HepG2 (cell line): Measurements from ENCODE around the gene ARHGEF10L. TPM values are rescaled to one million over a fixed set of nuclear protein-coding genes. Genes with fewer than 3 reads are reported as not detected.

Experiments
- ATAC-seq: fragments of 200-7000 bp; cut with Tn5 transposase; 3 replicates; pipeline ENCODE4 v1.9.1; 2020; ENCODE audit warnings: mild to moderate bottlenecking, moderate library complexity
- BruUV-seq: library from RNA; stranded (reverse); fragments of 400-500 nt; replicated peaks from 2 replicates; lab custom pipeline; 2021; lab: Mats Ljungman, UMichigan
- CTCF ChIA-PET: fragments of 300-600 bp; formaldehyde crosslinking; extraction: SDS; loops from one replicate; lab custom pipeline; 2021; ENCODE audit warnings: low total read pairs, inconsistent platforms, low intra/inter-chr PET ratio; lab: Yijun Ruan, JAX
- POLR2A ChIA-PET: fragments of 350-600 bp; sonication (Branson Sonifier 250); formaldehyde crosslinking; loops from one replicate; lab custom pipeline; 2020; ENCODE audit warnings: antibody characterized with exemption, inconsistent platforms; lab: Yijun Ruan, JAX
- DNase-seq: peaks from one replicate; pipeline ENCODE4 v3.0.0-alpha.2; 2015; ENCODE audit warnings: low spot score
- FAIRE-seq: peaks from 3 replicates; lab custom pipeline; 2011; peaks lifted over from hg19 to GRCh38; lab: Jason Lieb, UNC
- H2AFZ ChIP-seq: one replicate; pipeline ENCODE4 v1.6.1; 2011; ENCODE audit warnings: low read length, inconsistent platforms
- H3K27ac ChIP-seq: fragments of 300-600 bp; 3 replicates; pipeline ENCODE4 v1.8.0; 2011; ENCODE audit warnings: mixed run types, mild to moderate bottlenecking, mixed read lengths, low read length, inconsistent platforms; ENCODE audit not compliant: insufficient read depth; ENCODE audit errors: extremely low read length
- H3K27me3 ChIP-seq, 2 experiments: fragments of 200-600 bp in 1 of 2; 2 replicates in 1 of 2; 3 replicates in 1 of 2; pipeline versions ENCODE4 v1.6.0 to v1.8.0; 2011; ENCODE audit warnings: low read length in 2 of 2, mild to moderate bottlenecking in 2 of 2, moderate library complexity in 2 of 2, inconsistent platforms in 1 of 2; ENCODE audit not compliant: insufficient read depth in 2 of 2, control insufficient read depth in 1 of 2
- H3K36me3 ChIP-seq, 2 experiments: fragments of 200-600 bp in 1 of 2; replicated peaks in 1 of 2; 2 replicates in 1 of 2; 3 replicates in 1 of 2; pipeline versions ENCODE4 v1.5.1 to v1.8.0; 2011; ENCODE audit warnings: low read length in 2 of 2, inconsistent platforms in 1 of 2; ENCODE audit not compliant: insufficient read depth in 2 of 2, control insufficient read depth in 1 of 2
- H3K4me1 ChIP-seq: 2 replicates; pipeline ENCODE4 v1.5.1; 2012; ENCODE audit warnings: low read length, inconsistent platforms; ENCODE audit not compliant: insufficient read depth
- H3K4me2 ChIP-seq: 2 replicates; pipeline ENCODE4 v1.6.0; 2011; ENCODE audit warnings: low read depth, low read length, inconsistent platforms
- H3K4me3 ChIP-seq, 3 experiments: fragments of 200-600 bp in 1 of 3; sonication (generic), shearing (Covaris generic) in 1 of 3; replicated peaks in 1 of 3; 2 replicates each; pipeline ENCODE4 v1.5.1; 2011 to 2016; ENCODE audit warnings: low read length in 3 of 3, inconsistent platforms in 2 of 3, low read depth in 2 of 3, mild to moderate bottlenecking in 2 of 3, control low read depth in 1 of 3, mixed read lengths in 1 of 3; ENCODE audit not compliant: insufficient read depth in 1 of 3
- H3K79me2 ChIP-seq: one replicate; pipeline ENCODE4 v1.6.1; 2011; ENCODE audit warnings: low read length, inconsistent platforms; ENCODE audit not compliant: insufficient read depth
- H3K9ac ChIP-seq: 2 replicates; pipeline ENCODE4 v1.6.0; 2011; ENCODE audit warnings: mild to moderate bottlenecking, low read depth, low read length, inconsistent platforms; ENCODE audit not compliant: insufficient read depth
- H3K9me3 ChIP-seq: 2 replicates; pipeline ENCODE4 v1.5.1; 2012; ENCODE audit warnings: mild to moderate bottlenecking, low read length
- H4K20me1 ChIP-seq: 2 replicates; pipeline ENCODE4 v1.6.0; 2011; ENCODE audit warnings: inconsistent platforms, mild to moderate bottlenecking, low read length, moderate library complexity; ENCODE audit not compliant: insufficient read depth
- EHMT2 ChIP-seq: fragments of 200-600 bp; sonication (generic); IDR thresholded peaks from 2 replicates; pipeline ENCODE4 v1.7.0; 2017; ENCODE audit warnings: antibody characterized with exemption, low read depth, low read length, borderline replicate concordance
- FOSL2 ChIP-seq: sonication (generic); formaldehyde crosslinking; IDR thresholded peaks from 2 replicates; pipeline ENCODE4 v1.4.0; 2020; ENCODE audit warnings: missing genetic modification reagents
- IKZF1 ChIP-seq: fragments of 450-650 bp; IDR thresholded peaks from 2 replicates; pipeline ENCODE4 v1.7.1; 2016
- ZBTB7B ChIP-seq: sonication (generic); formaldehyde crosslinking; IDR thresholded peaks from 2 replicates; pipeline ENCODE4 v1.4.0; 2020; ENCODE audit warnings: missing genetic modification reagents
- WGBS: methylation state at CpG from one replicate; pipeline ENCODE4 v1.1.6; 2017; ENCODE audit warnings: low lambda C conversion rate; 5-methylcytosine and 5-hydroxymethylcytosine counted together
- in situ Hi-C: cut with HindIII; loops from 2 replicates; pipeline ENCODE4 v1.10.0; 2017; ENCODE audit warnings: low pct_unique_long_range_greater_than_20kb; ENCODE audit not compliant: extremely low pct_ligation_motif_present
- intact Hi-C: fragments of 100-400 bp; cut with micrococcal nuclease; formaldehyde crosslinking; loops from one replicate; pipeline ENCODE4 v1.10.0; 2022; ENCODE audit not compliant: unreplicated experiment
- polyA plus RNA-seq, 8 experiments: library from polyadenylated mRNA; depleted of rRNA in 3 of 8; stranded (reverse) in 7 of 8; unstranded in 1 of 8; fragments of >200 nt; fragmentation: Illumina TruSeq in 4 of 8; extraction: Trizol in 4 of 8; gene quantifications; 2 replicates each; pipeline versions ENCODE4 v1.2.1 to v1.2.3, GENCODE V29; 2011 to 2016; ENCODE audit warnings: low read depth in 4 of 8, missing spikeins in 1 of 8, mixed read lengths in 1 of 8; ENCODE audit not compliant: insufficient read depth in 1 of 8
- total RNA-seq, 5 experiments: library from RNA; depleted of rRNA; stranded (reverse); fragments of >200 nt; fragmentation: Illumina TruSeq; extraction: Trizol; gene quantifications; 2 replicates each; pipeline ENCODE4 v1.2.3, GENCODE V29; 2016; ENCODE audit warnings: low read depth in 1 of 5
- TF ChIP-seq, protein P1 (sequence below): sonication (generic); formaldehyde crosslinking; IDR thresholded peaks from 2 replicates; pipeline ENCODE4 v1.8.0; 2022; ENCODE audit warnings: missing genetic modification reagents, mild to moderate bottlenecking, inconsistent platforms, borderline replicate concordance
- TF ChIP-seq, protein P2 (sequence below): sonication (generic); formaldehyde crosslinking; IDR thresholded peaks from 2 replicates; pipeline ENCODE4 v1.5.1; 2020; ENCODE audit warnings: mild to moderate bottlenecking, missing genetic modification reagents, moderate library complexity
- TF ChIP-seq, protein P3 (sequence below): sonication (generic); formaldehyde crosslinking; IDR thresholded peaks from 2 replicates; pipeline ENCODE4 v1.5.0; 2020; ENCODE audit warnings: mild to moderate bottlenecking, missing genetic modification reagents, borderline replicate concordance
- TF ChIP-seq, protein P4 (sequence below): sonication (generic); formaldehyde crosslinking; IDR thresholded peaks from 2 replicates; pipeline ENCODE4 v1.8.1; 2023; ENCODE audit warnings: mild to moderate bottlenecking, missing genetic modification reagents

Gene ARHGEF10L
- total and polyA plus RNA-seq, 2 of the 13 experiments (the other 11 are each of a cell fraction or from before 2014, with no cell fraction given): 46.5 to 78.3 TPM

DNA sequence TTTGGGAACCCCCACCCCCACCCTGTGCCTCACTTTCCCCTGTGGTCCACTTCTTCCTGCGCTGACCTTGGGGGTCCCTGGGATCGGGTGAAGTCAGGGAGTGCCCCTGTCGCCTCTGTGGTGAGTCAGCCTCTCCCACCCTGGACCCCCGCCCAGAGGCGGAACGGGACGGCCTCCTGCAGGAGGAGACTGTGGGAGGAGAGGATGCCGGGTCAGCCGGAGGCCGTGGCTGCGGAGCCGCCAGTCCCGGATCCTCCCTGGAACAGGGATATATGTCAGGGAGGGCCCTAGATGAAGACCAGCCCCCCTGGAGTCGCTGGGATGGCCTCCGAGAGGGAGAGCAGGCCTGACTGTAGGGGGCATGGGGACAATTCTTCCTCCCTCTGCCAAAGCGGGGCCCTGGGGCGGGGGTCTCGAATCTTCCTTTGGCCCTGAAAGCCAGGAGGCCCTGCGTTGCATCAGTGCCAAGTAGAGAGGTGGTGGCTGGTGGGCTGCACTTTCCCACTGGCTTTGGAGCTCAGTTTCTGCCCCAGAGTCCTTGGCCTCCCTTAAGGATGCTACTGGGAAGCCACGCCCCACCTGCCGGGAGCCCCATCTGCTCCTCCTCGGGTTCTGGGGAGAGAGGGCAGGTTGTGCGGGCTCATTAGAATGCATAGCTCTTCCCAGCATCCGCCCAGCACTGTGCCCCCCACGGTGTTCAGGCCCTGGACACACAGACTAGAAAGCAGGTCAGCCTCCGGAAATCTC is 930 bp downstream of the ARHGEF10L start:
- peak overlapping the region; percentile 98 for H3K4me2 ChIP-seq
- peaks cover 3% of the 10 kb centered on the region for H3K79me2 ChIP-seq
- peak overlapping the region; percentile 83 for H3K9ac ChIP-seq
- no peaks in the 10 kb centered on the region for H3K9me3 ChIP-seq
- in situ Hi-C loops: no loop called here
- peak overlapping the region; percentile 75 to 86 (median 85) for H3K4me3 ChIP-seq
- WGBS: 5% methylated on average over 6 of the region's 26 CpGs
- no peaks in the 10 kb centered on the region for H4K20me1 ChIP-seq
- FAIRE-seq (no peak), DNase-seq (no peak), ATAC-seq (peak; percentile 14; the same call in 1 of the 3 replicates)
- H3K27ac ChIP-seq: no peak overlapping the region
- no TSS peak for BruUV-seq
- H3K27me3 ChIP-seq: peaks cover 1 to 15% of the 10 kb centered on the region in 2 experiments; a peak in 2 of 5 replicates
- H3K4me1 ChIP-seq: peaks cover 49% of the 10 kb centered on the region
- ChIA-PET CTCF (no interaction called here), POLR2A (interaction anchor here (0.9 to 2.8 kb wide), 4 partner anchors 12 to 51 kb away, joined by 3 to 9 read pairs (median 5); no protein-coding TSS in a partner anchor)
- H3K36me3 ChIP-seq: no peaks in the 10 kb centered on the region
- intact Hi-C loops: no loop called here
- no peak overlapping the region for H2AFZ ChIP-seq
- TF ChIP-seq EHMT2 (no peak), ZBTB7B (CRISPR knock-in tag) (peak; percentile 45; the same call in 1 of the 2 replicates), IKZF1 (no peak), FOSL2 (peak; percentile 11; the same call in 1 of the 2 replicates)
- TF ChIP-seq, protein P1, sequence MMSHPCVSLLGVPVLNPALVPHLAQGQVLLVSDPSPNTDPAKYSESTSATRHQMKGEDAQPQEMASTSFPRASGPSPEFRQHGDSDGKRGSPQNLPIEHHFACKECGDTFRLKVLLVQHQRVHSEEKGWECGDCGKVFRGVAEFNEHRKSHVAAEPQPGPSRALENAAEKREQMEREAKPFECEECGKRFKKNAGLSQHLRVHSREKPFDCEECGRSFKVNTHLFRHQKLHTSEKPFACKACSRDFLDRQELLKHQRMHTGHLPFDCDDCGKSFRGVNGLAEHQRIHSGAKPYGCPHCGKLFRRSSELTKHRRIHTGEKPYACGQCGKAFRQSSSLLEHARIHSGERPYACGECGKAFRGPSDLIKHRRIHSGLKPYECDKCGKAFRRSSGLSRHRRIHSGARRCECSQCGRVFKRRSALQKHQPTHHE (CRISPR knock-in tag): 0 out of 2 replicates have a peak, but pooled peaks have one; percentile 9
- TF ChIP-seq, protein P2, sequence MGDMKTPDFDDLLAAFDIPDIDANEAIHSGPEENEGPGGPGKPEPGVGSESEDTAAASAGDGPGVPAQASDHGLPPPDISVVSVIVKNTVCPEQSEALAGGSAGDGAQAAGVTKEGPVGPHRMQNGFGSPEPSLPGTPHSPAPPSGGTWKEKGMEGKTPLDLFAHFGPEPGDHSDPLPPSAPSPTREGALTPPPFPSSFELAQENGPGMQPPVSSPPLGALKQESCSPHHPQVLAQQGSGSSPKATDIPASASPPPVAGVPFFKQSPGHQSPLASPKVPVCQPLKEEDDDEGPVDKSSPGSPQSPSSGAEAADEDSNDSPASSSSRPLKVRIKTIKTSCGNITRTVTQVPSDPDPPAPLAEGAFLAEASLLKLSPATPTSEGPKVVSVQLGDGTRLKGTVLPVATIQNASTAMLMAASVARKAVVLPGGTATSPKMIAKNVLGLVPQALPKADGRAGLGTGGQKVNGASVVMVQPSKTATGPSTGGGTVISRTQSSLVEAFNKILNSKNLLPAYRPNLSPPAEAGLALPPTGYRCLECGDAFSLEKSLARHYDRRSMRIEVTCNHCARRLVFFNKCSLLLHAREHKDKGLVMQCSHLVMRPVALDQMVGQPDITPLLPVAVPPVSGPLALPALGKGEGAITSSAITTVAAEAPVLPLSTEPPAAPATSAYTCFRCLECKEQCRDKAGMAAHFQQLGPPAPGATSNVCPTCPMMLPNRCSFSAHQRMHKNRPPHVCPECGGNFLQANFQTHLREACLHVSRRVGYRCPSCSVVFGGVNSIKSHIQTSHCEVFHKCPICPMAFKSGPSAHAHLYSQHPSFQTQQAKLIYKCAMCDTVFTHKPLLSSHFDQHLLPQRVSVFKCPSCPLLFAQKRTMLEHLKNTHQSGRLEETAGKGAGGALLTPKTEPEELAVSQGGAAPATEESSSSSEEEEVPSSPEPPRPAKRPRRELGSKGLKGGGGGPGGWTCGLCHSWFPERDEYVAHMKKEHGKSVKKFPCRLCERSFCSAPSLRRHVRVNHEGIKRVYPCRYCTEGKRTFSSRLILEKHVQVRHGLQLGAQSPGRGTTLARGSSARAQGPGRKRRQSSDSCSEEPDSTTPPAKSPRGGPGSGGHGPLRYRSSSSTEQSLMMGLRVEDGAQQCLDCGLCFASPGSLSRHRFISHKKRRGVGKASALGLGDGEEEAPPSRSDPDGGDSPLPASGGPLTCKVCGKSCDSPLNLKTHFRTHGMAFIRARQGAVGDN (CRISPR knock-in tag): peak; percentile 42
- TF ChIP-seq, protein P3, sequence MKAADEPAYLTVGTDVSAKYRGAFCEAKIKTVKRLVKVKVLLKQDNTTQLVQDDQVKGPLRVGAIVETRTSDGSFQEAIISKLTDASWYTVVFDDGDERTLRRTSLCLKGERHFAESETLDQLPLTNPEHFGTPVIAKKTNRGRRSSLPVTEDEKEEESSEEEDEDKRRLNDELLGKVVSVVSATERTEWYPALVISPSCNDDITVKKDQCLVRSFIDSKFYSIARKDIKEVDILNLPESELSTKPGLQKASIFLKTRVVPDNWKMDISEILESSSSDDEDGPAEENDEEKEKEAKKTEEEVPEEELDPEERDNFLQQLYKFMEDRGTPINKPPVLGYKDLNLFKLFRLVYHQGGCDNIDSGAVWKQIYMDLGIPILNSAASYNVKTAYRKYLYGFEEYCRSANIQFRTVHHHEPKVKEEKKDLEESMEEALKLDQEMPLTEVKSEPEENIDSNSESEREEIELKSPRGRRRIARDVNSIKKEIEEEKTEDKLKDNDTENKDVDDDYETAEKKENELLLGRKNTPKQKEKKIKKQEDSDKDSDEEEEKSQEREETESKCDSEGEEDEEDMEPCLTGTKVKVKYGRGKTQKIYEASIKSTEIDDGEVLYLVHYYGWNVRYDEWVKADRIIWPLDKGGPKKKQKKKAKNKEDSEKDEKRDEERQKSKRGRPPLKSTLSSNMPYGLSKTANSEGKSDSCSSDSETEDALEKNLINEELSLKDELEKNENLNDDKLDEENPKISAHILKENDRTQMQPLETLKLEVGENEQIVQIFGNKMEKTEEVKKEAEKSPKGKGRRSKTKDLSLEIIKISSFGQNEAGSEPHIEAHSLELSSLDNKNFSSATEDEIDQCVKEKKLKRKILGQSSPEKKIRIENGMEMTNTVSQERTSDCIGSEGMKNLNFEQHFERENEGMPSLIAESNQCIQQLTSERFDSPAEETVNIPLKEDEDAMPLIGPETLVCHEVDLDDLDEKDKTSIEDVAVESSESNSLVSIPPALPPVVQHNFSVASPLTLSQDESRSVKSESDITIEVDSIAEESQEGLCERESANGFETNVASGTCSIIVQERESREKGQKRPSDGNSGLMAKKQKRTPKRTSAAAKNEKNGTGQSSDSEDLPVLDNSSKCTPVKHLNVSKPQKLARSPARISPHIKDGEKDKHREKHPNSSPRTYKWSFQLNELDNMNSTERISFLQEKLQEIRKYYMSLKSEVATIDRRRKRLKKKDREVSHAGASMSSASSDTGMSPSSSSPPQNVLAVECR: peak; percentile 21; the same call in 1 of the 2 replicates
- TF ChIP-seq, protein P4, sequence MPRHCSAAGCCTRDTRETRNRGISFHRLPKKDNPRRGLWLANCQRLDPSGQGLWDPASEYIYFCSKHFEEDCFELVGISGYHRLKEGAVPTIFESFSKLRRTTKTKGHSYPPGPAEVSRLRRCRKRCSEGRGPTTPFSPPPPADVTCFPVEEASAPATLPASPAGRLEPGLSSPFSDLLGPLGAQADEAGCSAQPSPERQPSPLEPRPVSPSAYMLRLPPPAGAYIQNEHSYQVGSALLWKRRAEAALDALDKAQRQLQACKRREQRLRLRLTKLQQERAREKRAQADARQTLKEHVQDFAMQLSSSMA: 0 out of 2 replicates have a peak, but pooled peaks have one; percentile 28
